Adrenal gland (tissue), 12 donors: ENCODE measurements around the gene OBSL1. TPM values are rescaled to one million over a fixed set of nuclear protein-coding genes. Genes with fewer than 3 reads are reported as not detected.
A peak's percentile ranks its signal among the peaks of the same experiment; 100 is the strongest.

Source experiments
- DNase-seq, 7 donors: peaks; one replicate each; pipeline ENCODE4 v3.0.0-alpha.2; 2019 to 2020
- H3K27ac ChIP-seq, 5 donors: fragments of 200-600 bp; sonication (generic) in 4 of 5; 1 replicate in 3 of 5; 2 replicates in 2 of 5; pipeline versions ENCODE4 v1.5.1 to v1.8.0; 2016 to 2020; ENCODE audit warnings: mild to moderate bottlenecking in 1 of 5
- H3K27me3 ChIP-seq: fragments of 200-600 bp; 2 replicates; pipeline ENCODE4 v1.8.0; 2021
- H3K36me3 ChIP-seq, 2 donors: fragments of 200-600 bp; replicated peaks in 1 of 2; 1 replicate in 1 of 2; 2 replicates in 1 of 2; pipeline versions ENCODE4 v1.5.1 to v1.8.0; 2018 to 2022
- H3K4me1 ChIP-seq, 2 donors: fragments of 200-600 bp; replicated peaks in 1 of 2; 1 replicate in 1 of 2; 2 replicates in 1 of 2; pipeline versions ENCODE4 v1.5.1 to v1.8.0; 2018 to 2021
- H3K4me3 ChIP-seq, 4 donors: fragments of 200-600 bp; sonication (generic) in 3 of 4; one replicate each; pipeline ENCODE4 v1.5.1; 2016 to 2018
- H3K9me3 ChIP-seq, 3 donors: fragments of 200-600 bp; sonication (generic) in 1 of 3; replicated peaks in 1 of 3; 1 replicate in 2 of 3; 2 replicates in 1 of 3; pipeline versions ENCODE4 v1.5.1 to v1.8.0; 2016 to 2021
- CTCF ChIP-seq, 6 experiments: fragments of 450-650 bp in 4 of 6; fragments of 200-600 bp in 2 of 6; sonication (generic) in 1 of 6; IDR thresholded peaks; 1 replicate in 5 of 6; 2 replicates in 1 of 6; pipeline versions ENCODE4 v1.5.1 to v1.8.0; 2016 to 2021; ENCODE audit warnings: antibody characterized with exemption in 6 of 6, mild to moderate bottlenecking in 2 of 6, moderate library complexity in 1 of 6
- POLR2A ChIP-seq, 2 donors: fragments of 450-650 bp; IDR thresholded peaks; one replicate each; pipeline ENCODE4 v1.6.1; 2017; ENCODE audit warnings: antibody characterized with exemption in 2 of 2, mild to moderate bottlenecking in 2 of 2, moderate library complexity in 1 of 2
- WGBS, 4 donors: extraction: QIAGEN DNeasy Blood & Tissue Kit in 2 of 4; methylation state at CpG; one replicate each; pipeline versions ENCODE4 v1.1.5 to v1.1.7; 2013 to 2017; 5-methylcytosine and 5-hydroxymethylcytosine counted together
- intact Hi-C, 2 donors: fragments of 100-400 bp; cut with DNase I; formaldehyde crosslinking; loops; one replicate each; pipeline versions ENCODE4 v1.14.1 to v1.15.0; 2022 to 2023
- polyA plus RNA-seq, 3 donors: library from polyadenylated mRNA; stranded (reverse); fragments of 200-250 nt in 2 of 3; fragments of 350-450 nt in 1 of 3; fragmentation: Illumina TruSeq in 1 of 3; extraction: RNeasy Lipid Tissue Mini Kit (QIAGEN cat#74804) in 1 of 3; gene quantifications; one replicate each; pipeline ENCODE4 v1.2.3, GENCODE V29; 2013 to 2014
- total RNA-seq, 9 donors: library from RNA; depleted of rRNA in 4 of 9; stranded (reverse); fragments of >200 nt in 4 of 9; fragments of 120-200 nt in 1 of 9; fragmentation: NEBNext Ultra II Directional in 1 of 9; extraction: Animal tissue kit (Norgen Biotek cat#: 25700) in 1 of 9; gene quantifications; one replicate each; pipeline versions ENCODE4 v1.1.0 to v1.2.4, GENCODE V29; 2013 to 2023
- donor health status: healthy with polysubstance abuse.
- donor health status: Bipolar disorder and iron deficiency.
- donor health status: DM: yes; HTN: yes; CAD: no.
- donor health status: DM: no; HTN: no; CAD: no.
- donor health status: DM: no; HTN: no; CAD: no.
- donor health status: DM: yes; HTN: yes; CAD: no.

Gene OBSL1
- total and polyA plus RNA-seq, 12 donors, result 63.9 to 427 (median 181) TPM

- Histone ChIP-seq H3K36me3 (no peaks in the 10 kb centered on the region), H3K9me3 (no peaks in the 10 kb centered on the region), H3K4me1 (peaks cover 0 to 26% of the 10 kb centered on the region in 2 donors), H3K27me3 (peaks cover 62% of the 10 kb centered on the region), H3K4me3 (peak overlapping the region in 1 of 4 donors; percentile 25), H3K27ac (peak overlapping the region in 1 of 5 donors; percentile 57)
- intact Hi-C loops, result no loop called here
- WGBS, 4 donors, result 25 to 40% (median 34%) methylated on average over 15 to 24 of the region's 24 CpGs
- DNase-seq, result no peak
- no peak for TF ChIP-seq POLR2A (IDR thresholded peaks at IDR 0.05)
- no peak for TF ChIP-seq CTCF (IDR thresholded peaks at IDR 0.05)
These were observed 48.2 kb downstream of the OBSL1 start for GRCh38 chr2:219523031-219523671.

- intact Hi-C loops, result no loop called here
- peaks cover 56% of the 10 kb centered on the region for H3K27me3 ChIP-seq
- H3K27ac ChIP-seq, result peak overlapping the region in 1 of 5 donors; percentile 57
These were observed 49.0 kb downstream of the OBSL1 start for GRCh38 chr2:219522111-219523030.

GRCh38 chr2:219521066-219521880 is 50.1 kb downstream of the OBSL1 start:
- TF ChIP-seq POLR2A (IDR thresholded peaks at IDR 0.05) (no peak), CTCF (IDR thresholded peaks at IDR 0.05) (peak; percentile 43 to 65 (median 58))
- intact Hi-C loops, result no loop called here
- H3K27ac ChIP-seq, result peak overlapping the region in 1 of 5 donors; percentile 57
- H3K9me3 ChIP-seq, result no peaks in the 10 kb centered on the region
- H3K4me1 ChIP-seq, result peaks cover 0 to 26% of the 10 kb centered on the region in 2 donors
- H3K4me3 ChIP-seq, result peak overlapping the region in 1 of 4 donors; percentile 26
- 14 to 20% (median 16%) methylated on average over 13 to 14 of the region's 14 CpGs for WGBS, 4 donors
- DNase-seq, result peak in 5 of 7 donors; percentile 38 to 75 (median 54)
- H3K36me3 ChIP-seq, result no peaks in the 10 kb centered on the region
- peaks cover 52% of the 10 kb centered on the region for H3K27me3 ChIP-seq

More at GRCh38 chr2:219522111-219523030, 49.0 kb downstream of the OBSL1 start:
- Histone ChIP-seq H3K4me3 (peak overlapping the region in 1 of 4 donors; percentile 25), H3K9me3 (no peaks in the 10 kb centered on the region), H3K4me1 (peaks cover 0 to 26% of the 10 kb centered on the region in 2 donors), H3K36me3 (no peaks in the 10 kb centered on the region)
- no peak for TF ChIP-seq CTCF (IDR thresholded peaks at IDR 0.05)
- no peak for TF ChIP-seq POLR2A (IDR thresholded peaks at IDR 0.05)
- WGBS, 4 donors, result 3 to 5% (median 3%) methylated on average over 17 to 70 of the region's 70 CpGs
- peak in 4 of 7 donors; percentile 31 to 48 (median 41) for DNase-seq
